ENCODE measurements around the gene ARL15. TPM values are rescaled to one million over a fixed set of nuclear protein-coding genes. Genes with fewer than 3 reads are reported as not detected.
"Not testable (repeated sequence)": the region's sequence is repeated elsewhere in the genome, so short reads cannot be mapped to it uniquely, and the experiment has no call there.

The ARL15 gene
- total and polyA plus RNA-seq, 2 of the 8 experiments (the other 6 are each of a cell fraction or from before 2014, with no cell fraction given), result 9.9 to 21.2 TPM

DNA sequence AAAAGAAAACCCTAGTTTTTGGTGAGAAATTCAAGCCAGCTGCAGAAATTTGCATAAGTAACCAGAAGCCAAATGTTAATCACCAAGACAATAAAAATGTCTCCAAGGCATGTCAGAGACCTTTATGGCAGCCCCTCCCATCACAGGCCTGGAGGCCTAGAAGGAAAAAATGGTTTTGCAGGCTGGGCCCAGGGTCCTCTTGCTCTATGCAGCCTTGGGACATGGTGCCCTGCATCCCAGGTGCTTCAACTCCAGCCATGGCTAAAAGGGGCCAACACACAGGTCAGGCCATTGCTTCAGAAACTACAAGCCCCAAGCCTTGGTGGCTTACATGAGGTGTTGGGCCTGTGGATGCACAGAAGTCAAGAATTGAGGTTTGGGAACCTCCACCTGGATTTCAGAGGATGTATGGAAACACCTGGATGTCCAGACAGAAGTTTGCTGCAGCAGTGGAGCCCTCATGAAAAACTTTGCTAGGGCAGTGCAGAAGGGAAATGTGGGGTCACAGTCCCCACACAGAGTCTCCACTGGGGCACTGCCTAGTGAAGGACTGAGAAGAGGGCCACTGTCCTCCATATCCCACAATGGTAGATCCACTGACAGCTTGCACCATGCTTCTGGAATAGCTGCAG, 43.7 kb upstream of the ARL15 start:
- H2BK120ac ChIP-seq (replicated peaks; ENCODE audit: low read depth, low read length); H3K23me2 ChIP-seq (ENCODE audit: low read depth, low read length); H3K4me3 ChIP-seq (ENCODE audit: extremely low read depth in 1 of 4, insufficient read depth in 2 of 4, low read depth in 3 of 4, low read length in 4 of 4); H4K8ac ChIP-seq (ENCODE audit: extremely low read depth, insufficient read depth, low read length); H3K79me1 ChIP-seq (ENCODE audit: low read depth, low read length); FAIRE-seq; H3K4me2 ChIP-seq (ENCODE audit: insufficient read depth in 1 of 2, low read depth in 2 of 2, low read length in 2 of 2); H3K56ac ChIP-seq (replicated peaks; ENCODE audit: insufficient read length, low read depth, low read length); H3K23ac ChIP-seq (ENCODE audit: insufficient read length); H3K36me3 ChIP-seq (ENCODE audit: control insufficient read depth in 2 of 4, insufficient read depth in 4 of 4, low read length in 3 of 4); H3K18ac ChIP-seq (ENCODE audit: extremely low read depth, low read length); H2AFZ ChIP-seq (ENCODE audit: low read length); H2AK5ac ChIP-seq (ENCODE audit: low read depth, low read length); H2BK12ac ChIP-seq (ENCODE audit: low read depth, low read length); H3K4ac ChIP-seq (replicated peaks; ENCODE audit: insufficient read length, low read depth, low read length); H3K4me1 ChIP-seq (replicated peaks in 1 of 4; ENCODE audit: control insufficient read depth in 3 of 4, insufficient read depth in 4 of 4, low read length in 3 of 4); H4K20me1 ChIP-seq (replicated peaks in 1 of 2; ENCODE audit: control insufficient read depth in 1 of 2, insufficient read depth in 2 of 2, low read length in 2 of 2); H2BK20ac ChIP-seq (ENCODE audit: low read length); H3K14ac ChIP-seq (ENCODE audit: insufficient read length); H2BK5ac ChIP-seq (ENCODE audit: low read depth, low read length); POLR2A ChIA-PET (ENCODE audit: partially characterized antibody); H3K27ac ChIP-seq (ENCODE audit: low read depth, low read length); H4K5ac ChIP-seq (ENCODE audit: insufficient read length, low read depth, low read length); H3K9ac ChIP-seq (replicated peaks in 1 of 4; ENCODE audit: extremely low read depth in 1 of 4, low read depth in 3 of 4, low read length in 3 of 4); H3K27me3 ChIP-seq (replicated peaks in 1 of 4; ENCODE audit: control insufficient read depth in 3 of 4, extremely low read depth in 1 of 4, insufficient read depth in 3 of 4, low read length in 3 of 4); H2BK15ac ChIP-seq (ENCODE audit: low read length); H3K79me2 ChIP-seq (ENCODE audit: control insufficient read depth in 1 of 2, insufficient read depth in 2 of 2, low read length in 2 of 2); CTCF ChIA-PET (ENCODE audit: partially characterized antibody); H4K91ac ChIP-seq (replicated peaks; ENCODE audit: insufficient read length, low read length); DNase-seq (ENCODE audit: low read depth in 1 of 2, low spot score in 2 of 2): not testable (repeated sequence)
- peaks cover 12 to 17% of the 10 kb centered on the region in 2 experiments for H3K9me3 ChIP-seq (ENCODE audit: insufficient read depth in 2 of 2, low read depth in 1 of 2, low read length in 1 of 2)

DNA sequence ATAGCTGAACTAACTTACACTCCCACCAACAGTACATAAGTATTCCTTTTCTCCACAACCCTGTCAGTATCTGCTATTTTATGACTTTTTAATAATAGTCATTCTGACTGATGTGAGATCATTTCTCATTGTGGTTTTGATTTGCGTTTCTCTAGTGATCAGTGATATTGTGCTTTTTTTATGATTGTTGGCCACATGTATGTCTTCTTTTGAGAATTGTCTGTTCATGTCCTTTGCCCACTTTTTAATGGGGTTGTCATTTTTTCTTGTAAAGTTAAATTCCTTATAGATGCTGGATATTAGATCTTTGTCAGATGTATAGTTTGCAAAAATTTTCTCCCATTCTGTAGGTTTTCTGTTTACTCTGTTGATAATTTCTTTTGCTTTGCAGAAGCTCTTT, 42.2 kb upstream of the ARL15 start:
- H3K79me2 ChIP-seq (ENCODE audit: control insufficient read depth in 1 of 2, insufficient read depth in 2 of 2, low read length in 2 of 2); H4K5ac ChIP-seq (ENCODE audit: insufficient read length, low read depth, low read length); H3K14ac ChIP-seq (ENCODE audit: insufficient read length); H3K27ac ChIP-seq (ENCODE audit: low read depth, low read length); H2BK15ac ChIP-seq (ENCODE audit: low read length); H2BK12ac ChIP-seq (ENCODE audit: low read depth, low read length); H3K27me3 ChIP-seq (replicated peaks in 1 of 4; ENCODE audit: control insufficient read depth in 3 of 4, extremely low read depth in 1 of 4, insufficient read depth in 3 of 4, low read length in 3 of 4); H3K4me2 ChIP-seq (ENCODE audit: insufficient read depth in 1 of 2, low read depth in 2 of 2, low read length in 2 of 2); H3K9ac ChIP-seq (replicated peaks in 1 of 4; ENCODE audit: extremely low read depth in 1 of 4, low read depth in 3 of 4, low read length in 3 of 4); H3K4me3 ChIP-seq (ENCODE audit: extremely low read depth in 1 of 4, insufficient read depth in 2 of 4, low read depth in 3 of 4, low read length in 4 of 4); H2BK5ac ChIP-seq (ENCODE audit: low read depth, low read length); H2AFZ ChIP-seq (ENCODE audit: low read length); H3K23me2 ChIP-seq (ENCODE audit: low read depth, low read length); H2BK20ac ChIP-seq (ENCODE audit: low read length); H3K4ac ChIP-seq (replicated peaks; ENCODE audit: insufficient read length, low read depth, low read length); H2AK5ac ChIP-seq (ENCODE audit: low read depth, low read length); H3K36me3 ChIP-seq (ENCODE audit: control insufficient read depth in 2 of 4, insufficient read depth in 4 of 4, low read length in 3 of 4); H4K91ac ChIP-seq (replicated peaks; ENCODE audit: insufficient read length, low read length); H3K4me1 ChIP-seq (replicated peaks in 1 of 4; ENCODE audit: control insufficient read depth in 3 of 4, insufficient read depth in 4 of 4, low read length in 3 of 4); H3K56ac ChIP-seq (replicated peaks; ENCODE audit: insufficient read length, low read depth, low read length); H4K8ac ChIP-seq (ENCODE audit: extremely low read depth, insufficient read depth, low read length); H2BK120ac ChIP-seq (replicated peaks; ENCODE audit: low read depth, low read length); FAIRE-seq; H3K23ac ChIP-seq (ENCODE audit: insufficient read length); H3K18ac ChIP-seq (ENCODE audit: extremely low read depth, low read length); H3K79me1 ChIP-seq (ENCODE audit: low read depth, low read length); DNase-seq (ENCODE audit: low read depth in 1 of 2, low spot score in 2 of 2); H4K20me1 ChIP-seq (replicated peaks in 1 of 2; ENCODE audit: control insufficient read depth in 1 of 2, insufficient read depth in 2 of 2, low read length in 2 of 2): not testable (repeated sequence)
- H3K9me3 ChIP-seq (ENCODE audit: insufficient read depth in 2 of 2, low read depth in 1 of 2, low read length in 1 of 2), result peaks cover 15 to 19% of the 10 kb centered on the region in 2 experiments
- POLR2A ChIA-PET (ENCODE audit: partially characterized antibody), result interaction anchor here (1.3 kb wide), 1 partner anchor 42 kb away, joined by 5 read pairs; the partner anchor contains the start of gene ARL15
- CTCF ChIA-PET (ENCODE audit: partially characterized antibody), result interaction anchor here (0.9 to 1.1 kb wide), 2 partner anchors 100 to 109 kb away, joined by 3 read pairs; no protein-coding TSS in a partner anchor
- 0% methylated on average over 1 of the region's 1 CpG; no CpG with 5 or more reads in 1 of the 2 experiments for WGBS, 2 experiments (ENCODE audit: extremely low coverage in 1 of 2, insufficient coverage in 1 of 2, insufficient read length in 1 of 2, insufficient replicate concordance in 2 of 2, low coverage in 1 of 2, low lambda C conversion rate in 2 of 2, missing lambda C conversion rate in 1 of 2)

Data from H1 (cell line).